AG09309 (cell line): ENCODE data around the gene VSTM4.

Experiments used
- DNase-seq: peaks from one replicate; pipeline ENCODE4 v3.0.0-alpha.2; 2010; ENCODE audit warnings: low read depth
- H3K4me3 ChIP-seq: 2 replicates; pipeline ENCODE4 v1.5.1; 2011; ENCODE audit warnings: mild to moderate bottlenecking, low read depth, low read length, moderate library complexity; ENCODE audit not compliant: control insufficient read depth
- CTCF ChIP-seq: IDR thresholded peaks from 2 replicates; pipeline ENCODE4 v1.5.1; 2011; ENCODE audit warnings: mild to moderate bottlenecking, low read depth, low read length, inconsistent platforms; ENCODE audit not compliant: insufficient read depth, control insufficient read depth; ENCODE audit errors: missing control alignments

Gene VSTM4

GRCh38 chr10:49153115-49153514, 37.8 kb upstream of the VSTM4 start:
- no peak for DNase-seq
- TF ChIP-seq CTCF, result no peak

GRCh38 chr10:49152663-49153062, 37.3 kb upstream of the VSTM4 start:
- H3K4me3 ChIP-seq, result no peak overlapping the region
- DNase-seq, result no peak
- no peak for TF ChIP-seq CTCF

More at GRCh38 chr10:49153115-49153514, 37.8 kb upstream of the VSTM4 start:
- no peak overlapping the region for H3K4me3 ChIP-seq

- no peak for TF ChIP-seq CTCF
- H3K4me3 ChIP-seq, result no peak overlapping the region
- no peak for DNase-seq
Measured at GRCh38 chr10:49152037-49152436, 36.7 kb upstream of the VSTM4 start.

- no peak for TF ChIP-seq CTCF
- no peak for DNase-seq
- H3K4me3 ChIP-seq, result no peak overlapping the region
Measured at GRCh38 chr10:49151481-49151880, 36.2 kb upstream of the VSTM4 start.

- no peak for DNase-seq
- H3K4me3 ChIP-seq, result no peak overlapping the region
- TF ChIP-seq CTCF, result no peak
Measured at GRCh38 chr10:49151025-49151445, 35.7 kb upstream of the VSTM4 start.

- no peak for DNase-seq
- no peak for TF ChIP-seq CTCF
- no peak overlapping the region for H3K4me3 ChIP-seq
Measured at GRCh38 chr10:49150426-49150825, 35.1 kb upstream of the VSTM4 start.

GRCh38 chr10:49149881-49150280, 34.6 kb upstream of the VSTM4 start:
- no peak for TF ChIP-seq CTCF
- DNase-seq, result no peak
- H3K4me3 ChIP-seq, result no peak overlapping the region
